Stimulated activated CD4-positive, alpha-beta T cell treated with anti-CD3 and anti-CD28 coated beads, TNF-alpha, amount 100 ng/mL, for 24 hours (primary cell): ENCODE results near the gene NDUFV1.
"Not testable (repeated sequence)": the region's sequence is repeated elsewhere in the genome, so short reads cannot be mapped to it uniquely, and the experiment has no call there.

ENCODE experiments used
- DNase-seq, 3 experiments: peaks; one replicate each; pipeline ENCODE4 v3.0.0-alpha.2; 2020; ENCODE audit warnings: low read depth in 3 of 3

The NDUFV1 gene

GRCh38 chr11:67627812-67628624, 21.3 kb downstream of the NDUFV1 start:
- DNase-seq = no peak

GRCh38 chr11:67628710-67629385, 22.1 kb downstream of the NDUFV1 start:
- no peak for DNase-seq

- peak; percentile 80 to 88 (median 81) for DNase-seq
Observed at GRCh38 chr11:67629386-67630227, 22.9 kb downstream of the NDUFV1 start, which contains the start of gene NUDT8. TSS of gene NUDT8 (minus strand) at chr11:67629937. CDS start at chr11:67629911, 26 bp downstream.

- peak; percentile 90 to 98 (median 90) for DNase-seq
Observed at GRCh38 chr11:67630228-67630942, 23.6 kb downstream of the NDUFV1 start.

- DNase-seq = no peak
Observed at GRCh38 chr11:67630943-67631331, 24.2 kb downstream of the NDUFV1 start.

- no peak for DNase-seq
Observed at GRCh38 chr11:67631411-67631810, 24.7 kb downstream of the NDUFV1 start.

- DNase-seq = no peak
Observed at GRCh38 chr11:67631853-67632174, 25.1 kb downstream of the NDUFV1 start.

- no peak for DNase-seq
Observed at GRCh38 chr11:67632175-67632981, 25.6 kb downstream of the NDUFV1 start.

GRCh38 chr11:67632982-67633755, 26.4 kb downstream of the NDUFV1 start:
- DNase-seq = no peak

GRCh38 chr11:67633758-67634365, 27.1 kb downstream of the NDUFV1 start:
- no peak for DNase-seq

GRCh38 chr11:67634366-67635230, 27.9 kb downstream of the NDUFV1 start:
- DNase-seq = no peak

GRCh38 chr11:67635231-67635521, 28.4 kb downstream of the NDUFV1 start:
- no peak for DNase-seq

- no peak for DNase-seq
Observed at GRCh38 chr11:67636962-67637361, 30.2 kb downstream of the NDUFV1 start.

- DNase-seq = not testable (repeated sequence)
Observed at GRCh38 chr11:67637441-67637840, 30.7 kb downstream of the NDUFV1 start.

GRCh38 chr11:67638535-67639437, 32.0 kb downstream of the NDUFV1 start:
- no peak for DNase-seq

- no peak for DNase-seq
Observed at GRCh38 chr11:67639438-67639859, 32.7 kb downstream of the NDUFV1 start, which contains the start of gene TBX10. TSS of gene TBX10 (minus strand) at chr11:67639763. CDS start at chr11:67639472, 291 bp downstream.

GRCh38 chr11:67640021-67640757, 33.5 kb downstream of the NDUFV1 start:
- peak; percentile 28 to 64 (median 42) for DNase-seq
